H1 (cell line): ENCODE results near the gene GOLGA3. TPM values are rescaled to one million over a fixed set of nuclear protein-coding genes. Genes with fewer than 3 reads are reported as not detected.

ENCODE experiments used
- CTCF ChIA-PET: fragments of 300-600 bp; sonication (Branson Sonifier 250); formaldehyde crosslinking; loops from one replicate; lab custom pipeline; 2021; ENCODE audit not compliant: partially characterized antibody; lab: Charles Lee
- POLR2A ChIA-PET: fragments of 300-600 bp; sonication (Branson Sonifier 250); formaldehyde crosslinking; loops from one replicate; lab custom pipeline; 2021; ENCODE audit warnings: inconsistent platforms; ENCODE audit not compliant: partially characterized antibody; lab: Charles Lee
- DNase-seq, 2 experiments: peaks; one replicate each; pipeline versions ENCODE4 v3.0.0 to v3.0.0-alpha.2; 2010 to 2022; ENCODE audit warnings: low spot score in 2 of 2, low read depth in 1 of 2, mixed read lengths in 1 of 2
- FAIRE-seq: peaks from 2 replicates; lab custom pipeline; 2011; peaks lifted over from hg19 to GRCh38; lab: Jason Lieb, UNC
- H2AFZ ChIP-seq: 2 replicates; pipeline ENCODE4 v1.8.1; 2012; ENCODE audit warnings: low read length, inconsistent platforms
- H2AK5ac ChIP-seq: 2 replicates; pipeline ENCODE4 v1.6.1; 2013; ENCODE audit warnings: low read depth, low read length
- H2BK120ac ChIP-seq: replicated peaks from 2 replicates; pipeline ENCODE3; 2013; ENCODE audit warnings: low read depth, low read length, inconsistent platforms
- H2BK12ac ChIP-seq: 2 replicates; pipeline ENCODE4 v1.6.1; 2013; ENCODE audit warnings: low read depth, low read length
- H2BK15ac ChIP-seq: 2 replicates; pipeline ENCODE4 v1.6.1; 2013; ENCODE audit warnings: low read length
- H2BK20ac ChIP-seq: 2 replicates; pipeline ENCODE4 v1.6.1; 2013; ENCODE audit warnings: low read length
- H2BK5ac ChIP-seq: 2 replicates; pipeline ENCODE4 v1.6.1; 2013; ENCODE audit warnings: low read depth, low read length
- H3K14ac ChIP-seq: 2 replicates; pipeline ENCODE4 v1.6.1; 2013; ENCODE audit warnings: inconsistent platforms; ENCODE audit not compliant: insufficient read length
- H3K18ac ChIP-seq: 2 replicates; pipeline ENCODE4 v1.6.1; 2013; ENCODE audit warnings: low read length; ENCODE audit errors: extremely low read depth
- H3K23ac ChIP-seq: 2 replicates; pipeline ENCODE4 v1.6.1; 2013; ENCODE audit warnings: inconsistent platforms; ENCODE audit not compliant: insufficient read length
- H3K23me2 ChIP-seq: 2 replicates; pipeline ENCODE4 v1.6.1; 2013; ENCODE audit warnings: low read depth, low read length
- H3K27ac ChIP-seq: 2 replicates; pipeline ENCODE4 v1.6.1; 2011; ENCODE audit warnings: low read depth, low read length, inconsistent platforms
- H3K27me3 ChIP-seq, 4 experiments: replicated peaks in 1 of 4; 1 replicate in 1 of 4; 2 replicates in 3 of 4; pipeline versions ENCODE4 v1.6.1 to v1.8.1; 2011 to 2013; ENCODE audit warnings: low read length in 3 of 4, mild to moderate bottlenecking in 3 of 4, inconsistent platforms in 2 of 4, mixed read lengths in 2 of 4, moderate library complexity in 1 of 4; ENCODE audit not compliant: control insufficient read depth in 3 of 4, insufficient read depth in 3 of 4; ENCODE audit errors: extremely low read depth in 1 of 4
- H3K36me3 ChIP-seq, 4 experiments: 2 replicates each; pipeline versions ENCODE4 v1.6.1 to v1.8.1; 2011 to 2013; ENCODE audit warnings: mild to moderate bottlenecking in 4 of 4, low read length in 3 of 4, moderate library complexity in 2 of 4, control low read depth in 1 of 4, inconsistent platforms in 1 of 4; ENCODE audit not compliant: insufficient read depth in 4 of 4, control insufficient read depth in 2 of 4
- H3K4ac ChIP-seq: replicated peaks from 2 replicates; pipeline ENCODE3; 2013; ENCODE audit warnings: low read length, low read depth, mixed read lengths, inconsistent platforms; ENCODE audit not compliant: insufficient read length
- H3K4me1 ChIP-seq, 4 experiments: replicated peaks in 1 of 4; 1 replicate in 1 of 4; 2 replicates in 3 of 4; pipeline versions ENCODE4 v1.6.1 to v1.8.1; 2011 to 2013; ENCODE audit warnings: low read length in 3 of 4, inconsistent platforms in 2 of 4, mixed read lengths in 1 of 4; ENCODE audit not compliant: insufficient read depth in 4 of 4, control insufficient read depth in 3 of 4
- H3K4me2 ChIP-seq, 2 experiments: 2 replicates each; pipeline versions ENCODE4 v1.6.1 to v1.8.1; 2011 to 2013; ENCODE audit warnings: low read depth in 2 of 2, low read length in 2 of 2, control low read depth in 1 of 2, inconsistent platforms in 1 of 2, mild to moderate bottlenecking in 1 of 2; ENCODE audit not compliant: insufficient read depth in 1 of 2
- H3K4me3 ChIP-seq, 4 experiments: fragments of 200-600, 300-600 bp in 1 of 4; sonication (generic), shearing (Covaris generic), sonication (Bioruptor Twin) in 1 of 4; 2 replicates each; pipeline versions ENCODE4 v1.5.1 to v1.8.1; 2011 to 2016; ENCODE audit warnings: low read length in 4 of 4, low read depth in 3 of 4, control low read depth in 2 of 4, inconsistent platforms in 2 of 4, mild to moderate bottlenecking in 2 of 4, mixed read lengths in 1 of 4, moderate library complexity in 1 of 4; ENCODE audit not compliant: insufficient read depth in 2 of 4; ENCODE audit errors: extremely low read depth in 1 of 4
- H3K56ac ChIP-seq: replicated peaks from 2 replicates; pipeline ENCODE3; 2013; ENCODE audit warnings: low read depth, mild to moderate bottlenecking, mixed read lengths, low read length, inconsistent platforms; ENCODE audit not compliant: insufficient read length
- H3K79me1 ChIP-seq: 2 replicates; pipeline ENCODE4 v1.6.1; 2013; ENCODE audit warnings: low read depth, low read length, control low read depth
- H3K79me2 ChIP-seq, 2 experiments: 2 replicates each; pipeline versions ENCODE4 v1.6.1 to v1.8.1; 2012 to 2013; ENCODE audit warnings: low read length in 2 of 2, mild to moderate bottlenecking in 2 of 2, inconsistent platforms in 1 of 2; ENCODE audit not compliant: insufficient read depth in 2 of 2, control insufficient read depth in 1 of 2
- H3K9ac ChIP-seq, 4 experiments: replicated peaks in 1 of 4; 1 replicate in 1 of 4; 2 replicates in 3 of 4; pipeline versions ENCODE4 v1.6.1 to v1.8.1; 2011 to 2013; ENCODE audit warnings: low read depth in 3 of 4, low read length in 3 of 4, control low read depth in 2 of 4, mild to moderate bottlenecking in 2 of 4, moderate library complexity in 2 of 4, inconsistent platforms in 1 of 4; ENCODE audit errors: extremely low read depth in 1 of 4
- H3K9me3 ChIP-seq, 2 experiments: 2 replicates each; pipeline versions ENCODE4 v1.6.1 to v1.8.1; 2012 to 2013; ENCODE audit warnings: mild to moderate bottlenecking in 2 of 2, moderate library complexity in 2 of 2, control low read depth in 1 of 2, inconsistent platforms in 1 of 2, low read depth in 1 of 2, low read length in 1 of 2, mixed read lengths in 1 of 2; ENCODE audit not compliant: insufficient read depth in 2 of 2
- H4K20me1 ChIP-seq, 2 experiments: replicated peaks in 1 of 2; 2 replicates each; pipeline versions ENCODE3 to v1.8.1; 2011 to 2013; ENCODE audit warnings: inconsistent platforms in 2 of 2, low read length in 2 of 2, mild to moderate bottlenecking in 1 of 2; ENCODE audit not compliant: insufficient read depth in 2 of 2, control insufficient read depth in 1 of 2
- H4K5ac ChIP-seq: 2 replicates; pipeline ENCODE4 v1.6.1; 2013; ENCODE audit warnings: low read length, low read depth, mixed read lengths, inconsistent platforms; ENCODE audit not compliant: insufficient read length
- H4K8ac ChIP-seq: 2 replicates; pipeline ENCODE4 v1.8.0; 2013; ENCODE audit warnings: mild to moderate bottlenecking, moderate library complexity, low read length, inconsistent platforms; ENCODE audit not compliant: insufficient read depth; ENCODE audit errors: extremely low read depth
- H4K91ac ChIP-seq: replicated peaks from 2 replicates; pipeline ENCODE3; 2013; ENCODE audit warnings: low read length, mixed read lengths, inconsistent platforms; ENCODE audit not compliant: insufficient read length
- ASH2L ChIP-seq: fragments of 200-600, 300-600 bp; sonication (generic); IDR thresholded peaks from one replicate; pipeline ENCODE4 v1.7.1; 2017; ENCODE audit warnings: low read length
- CEBPB ChIP-seq: IDR thresholded peaks from 2 replicates; pipeline ENCODE4 v1.6.1; 2012; ENCODE audit warnings: low read depth, low read length
- FOSL1 ChIP-seq: IDR thresholded peaks from 2 replicates; pipeline ENCODE4 v1.6.1; 2011; ENCODE audit warnings: mild to moderate bottlenecking, low read depth, low read length, moderate library complexity; ENCODE audit not compliant: insufficient read depth
- GABPA ChIP-seq: IDR thresholded peaks from 2 replicates; pipeline ENCODE4 v1.6.1; 2011; ENCODE audit warnings: mild to moderate bottlenecking, low read length, moderate library complexity, borderline replicate concordance; ENCODE audit not compliant: insufficient read depth
- JUN ChIP-seq: IDR thresholded peaks from 2 replicates; pipeline ENCODE4 v1.6.1; 2011; ENCODE audit warnings: low read depth, mild to moderate bottlenecking, improper control_type of control experiment, low read length
- KDM1A ChIP-seq: fragments of 200-600, 300-600 bp; sonication (generic); IDR thresholded peaks from 2 replicates; pipeline ENCODE4 v1.7.1; 2016; ENCODE audit warnings: mild to moderate bottlenecking, low read length, borderline replicate concordance
- POLR2AphosphoS5 ChIP-seq: IDR thresholded peaks from 2 replicates; pipeline ENCODE4 v1.6.1; 2011; ENCODE audit warnings: low read depth, low read length
- SAP30 ChIP-seq: fragments of 300-600 bp; sonication (generic); IDR thresholded peaks from 2 replicates; pipeline ENCODE4 v1.7.1; 2012; ENCODE audit warnings: low read length, moderate library complexity, mild to moderate bottlenecking, inconsistent platforms; ENCODE audit not compliant: insufficient read depth, insufficient replicate concordance
- WGBS, 2 experiments: shearing (Covaris generic) in 1 of 2; methylation state at CpG; one replicate each; pipeline versions ENCODE4 v1.1.6 to v1.1.7; 2013 to 2015; ENCODE audit warnings: low lambda C conversion rate in 2 of 2, mixed read lengths in 2 of 2, inconsistent platforms in 1 of 2, low coverage in 1 of 2, missing lambda C conversion rate in 1 of 2; ENCODE audit not compliant: insufficient replicate concordance in 2 of 2, insufficient coverage in 1 of 2, insufficient read length in 1 of 2; ENCODE audit errors: extremely low coverage in 1 of 2, missing lambda C conversion rate in 1 of 2; 5-methylcytosine and 5-hydroxymethylcytosine counted together
- polyA plus RNA-seq, 7 experiments: library from polyadenylated mRNA; depleted of rRNA in 3 of 7; stranded (reverse) in 5 of 7; unstranded in 2 of 7; fragments of >200 nt in 5 of 7; fragments of 200-250 nt in 2 of 7; gene quantifications; 1 replicate in 5 of 7; 2 replicates in 1 of 7; 4 replicates in 1 of 7; pipeline versions ENCODE4 v1.2.1 to v1.2.3, GENCODE V29; 2011 to 2013; ENCODE audit warnings: missing spikeins in 2 of 7, mixed read lengths in 2 of 7
- total RNA-seq: library from RNA; stranded (reverse); fragmentation: NEBNext Ultra II Directional; extraction: Animal tissue kit (Norgen Biotek cat#: 25700); gene quantifications from 2 replicates; pipeline ENCODE4 v1.2.1, GENCODE V29; 2021

GOLGA3 gene
- total and polyA plus RNA-seq, 2 of the 8 experiments (the other 6 are each of a cell fraction or from before 2014, with no cell fraction given): 6.4 to 33.1 TPM

GRCh38 chr12:132779781-132780353, 48.8 kb downstream of the GOLGA3 start:
- no peak overlapping the region for H2AFZ ChIP-seq
- POLR2A ChIA-PET: interaction anchor here (0.9 kb wide), 1 partner anchor 14 kb away, joined by 3 read pairs; no protein-coding TSS in a partner anchor
- TF ChIP-seq FOSL1: no peak
- no peak for TF ChIP-seq CEBPB
- no peak for TF ChIP-seq JUN
- TF ChIP-seq SAP30: no peak
- no peak for TF ChIP-seq ASH2L
- TF ChIP-seq GABPA: no peak
- no peak for TF ChIP-seq POLR2AphosphoS5
- no peak; the same call in 1 of the 2 replicates for TF ChIP-seq KDM1A

More at GRCh38 chr12:132779781-132780353, 48.8 kb downstream of the GOLGA3 start:
- Histone ChIP-seq H3K14ac (no peak overlapping the region), H3K27me3 (no peaks in the 10 kb centered on the region), H4K8ac (no peak overlapping the region), H2BK5ac (no peak overlapping the region), H2BK12ac (no peak overlapping the region), H3K23ac (no peak overlapping the region), H3K18ac (no peak overlapping the region), H3K4ac (no peak overlapping the region), H3K79me2 (no peaks in the 10 kb centered on the region), H4K91ac (no peak overlapping the region), H3K9me3 (no peaks in the 10 kb centered on the region), H3K27ac (no peak overlapping the region), H3K56ac (no peak overlapping the region), H3K36me3 (peaks cover 20 to 50% (median 43%) of the 10 kb centered on the region in 4 experiments), H3K79me1 (peaks cover 3% of the 10 kb centered on the region), H3K4me2 (no peak overlapping the region), H2BK120ac (no peak overlapping the region), H4K20me1 (peaks cover 0 to 7% of the 10 kb centered on the region in 2 experiments), H3K4me3 (no peak overlapping the region), H4K5ac (no peak overlapping the region), H2AK5ac (no peak overlapping the region), H3K4me1 (no peaks in the 10 kb centered on the region), H2BK15ac (no peak overlapping the region), H2BK20ac (no peak overlapping the region), H3K23me2 (peaks cover 3% of the 10 kb centered on the region; the same call in 1 of the 2 replicates), H3K9ac (no peak overlapping the region)
- CTCF ChIA-PET: interaction anchor here (0.6 to 2.4 kb wide), 2 partner anchors 10 to 11 kb away, joined by 3 to 8 read pairs; no protein-coding TSS in a partner anchor
- DNase-seq: no peak
- FAIRE-seq: no peak
- WGBS, 2 experiments: 91% methylated on average over 29 of the region's 30 CpGs; no CpG with 5 or more reads in 1 of the 2 experiments
